Stimulated activated CD4-positive, alpha-beta T cell treated with anti-CD3 and anti-CD28 coated beads, Interleukin-4, amount 100 ng/mL, for 48 hours (primary cell): ENCODE results near the gene PPM1A.

Experiments used
- DNase-seq, 2 donors: peaks; one replicate each; pipeline ENCODE4 v3.0.0-alpha.2; 2020; ENCODE audit warnings: low read depth in 2 of 2

The PPM1A gene

GRCh38 chr14:60226298-60226697 is 22.7 kb upstream of the PPM1A start:
- DNase-seq, result no peak

GRCh38 chr14:60227291-60227690 is 21.7 kb upstream of the PPM1A start:
- no peak for DNase-seq

- no peak for DNase-seq
Measured at GRCh38 chr14:60229614-60230013, 19.4 kb upstream of the PPM1A start.

GRCh38 chr14:60232185-60232584 is 16.8 kb upstream of the PPM1A start:
- no peak for DNase-seq

- no peak for DNase-seq
Measured at GRCh38 chr14:60233251-60233650, 15.8 kb upstream of the PPM1A start.

GRCh38 chr14:60233891-60234290 is 15.1 kb upstream of the PPM1A start:
- no peak for DNase-seq

- DNase-seq, result no peak
Measured at GRCh38 chr14:60235440-60235839, 13.6 kb upstream of the PPM1A start.

- no peak for DNase-seq
Measured at GRCh38 chr14:60238955-60239354, 10.1 kb upstream of the PPM1A start.

GRCh38 chr14:60240139-60240856 is 8.7 kb upstream of the PPM1A start:
- no peak for DNase-seq

GRCh38 chr14:60241091-60241490 is 7.9 kb upstream of the PPM1A start:
- no peak for DNase-seq

- DNase-seq, result no peak
Measured at GRCh38 chr14:60242429-60242828, 6.6 kb upstream of the PPM1A start.

- DNase-seq, result no peak
Measured at GRCh38 chr14:60245380-60246177, 3.4 kb upstream of the PPM1A start.

- DNase-seq, result peak; percentile 65 to 80
Measured at GRCh38 chr14:60247994-60248696, 876 bp upstream of the PPM1A start.

- DNase-seq, result peak; percentile 42 to 45
Measured at GRCh38 chr14:60249321-60250256, 568 bp downstream of the PPM1A start.

GRCh38 chr14:60250257-60251035 is 1.4 kb downstream of the PPM1A start:
- no peak for DNase-seq

- no peak for DNase-seq
Measured at GRCh38 chr14:60251877-60252276, 2.9 kb downstream of the PPM1A start.

- DNase-seq, result no peak
Measured at GRCh38 chr14:60252630-60253029, 3.6 kb downstream of the PPM1A start.

- DNase-seq, result no peak
Measured at GRCh38 chr14:60253649-60254048, 4.6 kb downstream of the PPM1A start.

GRCh38 chr14:60254176-60254575 is 5.2 kb downstream of the PPM1A start:
- no peak for DNase-seq

GRCh38 chr14:60257865-60258264 is 8.8 kb downstream of the PPM1A start:
- no peak for DNase-seq

- no peak for DNase-seq
Measured at GRCh38 chr14:60265163-60265562, 16.1 kb downstream of the PPM1A start.
